ENCODE measurements around the gene RHBDF1. TPM values are rescaled to one million over a fixed set of nuclear protein-coding genes. Genes with fewer than 3 reads are reported as not detected.
A peak's percentile ranks its signal among the peaks of the same experiment; 100 is the strongest.

The RHBDF1 gene
- total and polyA plus RNA-seq, 2 of the 13 experiments (the other 11 are each of a cell fraction or from before 2014, with no cell fraction given) = 5.4 to 26.9 TPM

GRCh38 chr16:96935-97381, 24.5 kb upstream of the RHBDF1 start (continued):
- no peak for TF ChIP-seq ZNF280B (CRISPR knock-in tag; IDR thresholded peaks at IDR 0.05; ENCODE audit: borderline replicate concordance)
- TF ChIP-seq ZZZ3 (CRISPR knock-in tag; IDR thresholded peaks at IDR 0.05; ENCODE audit: borderline replicate concordance) = no peak
- TF ChIP-seq TBX3 (IDR thresholded peaks at IDR 0.05; ENCODE audit: borderline replicate concordance) = no peak
- TF ChIP-seq ETV5 (CRISPR knock-in tag; IDR thresholded peaks at IDR 0.05; ENCODE audit: borderline replicate concordance) = no peak
- TF ChIP-seq SYNCRIP (IDR thresholded peaks at IDR 0.05; ENCODE audit: insufficient read depth, low read depth, low read length) = no peak
- TF ChIP-seq ZNF674 (CRISPR knock-in tag; IDR thresholded peaks at IDR 0.05; ENCODE audit: low read depth) = no peak
- no peak for TF ChIP-seq LCORL (IDR thresholded peaks at IDR 0.05)
- TF ChIP-seq LCORL (CRISPR knock-in tag; IDR thresholded peaks at IDR 0.05) = peak; percentile 61; the same call in 1 of the 2 replicates
- no peak for TF ChIP-seq DMTF1 (CRISPR knock-in tag; IDR thresholded peaks at IDR 0.05)
- no peak for TF ChIP-seq MTF1 (CRISPR knock-in tag; IDR thresholded peaks at IDR 0.05)
- no peak for TF ChIP-seq IKZF4 (CRISPR knock-in tag; IDR thresholded peaks at IDR 0.05; ENCODE audit: borderline replicate concordance, low read depth, not compliant biosample characterization)
- no peak for TF ChIP-seq CENPT (CRISPR knock-in tag; IDR thresholded peaks at IDR 0.05; ENCODE audit: low read depth)
- TF ChIP-seq CEBPB (IDR thresholded peaks at IDR 0.05; ENCODE audit: borderline replicate concordance, low read depth, low read length) = no peak
- TF ChIP-seq ZNF619 (CRISPR knock-in tag; IDR thresholded peaks at IDR 0.05) = no peak
- TF ChIP-seq KLF16 (CRISPR knock-in tag; IDR thresholded peaks at IDR 0.05) = peak in 1 of 2 experiments; percentile 44; a peak in 1 of 4 replicates
- TF ChIP-seq HNRNPL (IDR thresholded peaks at IDR 0.05; ENCODE audit: low read depth, low read length) = 0 out of 2 replicates have a peak, but pooled peaks have one; percentile 37
- TF ChIP-seq BHLHE40 (IDR thresholded peaks at IDR 0.05; ENCODE audit: low read length) = peak; percentile 43; the same call in 1 of the 2 replicates
- peak; percentile 61; the same call in 1 of the 2 replicates for TF ChIP-seq ZNF614 (CRISPR knock-in tag; IDR thresholded peaks at IDR 0.05; ENCODE audit: borderline replicate concordance)
- TF ChIP-seq ZNF275 (CRISPR knock-in tag; IDR thresholded peaks at IDR 0.05; ENCODE audit: borderline replicate concordance) = no peak
- no peak for TF ChIP-seq GTF2F1 (IDR thresholded peaks at IDR 0.05; ENCODE audit: low read length)
- no peak for TF ChIP-seq FIP1L1 (IDR thresholded peaks at IDR 0.05; ENCODE audit: borderline replicate concordance, insufficient read depth, low read depth, low read length)
- TF ChIP-seq ARID5B (CRISPR knock-in tag; IDR thresholded peaks at IDR 0.05) = 0 out of 2 replicates have a peak, but pooled peaks have one; percentile 31

Data from HepG2 (cell line).